Medulla oblongata (tissue), 1 donor: ENCODE results near the gene SLC25A29.
A peak's percentile ranks its signal among the peaks of the same experiment; 100 is the strongest.

Experiments used
- DNase-seq: peaks from one replicate; pipeline ENCODE4 v3.0.0-alpha.2; 2015; ENCODE audit errors: extremely low spot score

The SLC25A29 gene

DNA sequence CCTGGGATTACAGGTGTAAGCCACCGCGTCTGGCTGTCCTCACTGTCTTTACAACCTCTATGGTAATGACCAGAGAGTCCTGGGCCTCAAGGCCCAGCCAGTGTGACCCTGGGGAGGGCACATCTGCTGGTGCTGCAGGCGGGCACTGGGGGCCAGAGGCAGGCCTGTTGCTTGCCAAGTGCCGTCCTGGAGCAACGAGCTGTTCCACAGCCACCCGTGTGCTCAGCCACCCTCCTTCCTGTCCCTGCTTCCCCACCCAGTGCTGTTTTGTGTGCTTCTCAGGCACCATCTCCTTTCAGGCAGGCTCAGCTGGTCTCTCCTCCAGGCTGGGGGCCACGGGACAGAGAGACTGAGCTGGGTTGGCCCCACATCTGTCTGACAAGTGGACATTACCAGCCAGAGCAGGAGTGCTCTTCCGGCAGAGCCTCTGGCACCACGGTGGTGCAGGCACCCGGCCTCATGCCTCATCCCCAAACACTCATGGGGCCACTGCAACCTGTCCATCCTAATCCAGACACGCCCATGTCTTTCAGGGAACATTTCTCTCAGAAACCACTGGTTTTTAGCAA is 25.9 kb upstream of the SLC25A29 start:
- no peak for DNase-seq

DNA sequence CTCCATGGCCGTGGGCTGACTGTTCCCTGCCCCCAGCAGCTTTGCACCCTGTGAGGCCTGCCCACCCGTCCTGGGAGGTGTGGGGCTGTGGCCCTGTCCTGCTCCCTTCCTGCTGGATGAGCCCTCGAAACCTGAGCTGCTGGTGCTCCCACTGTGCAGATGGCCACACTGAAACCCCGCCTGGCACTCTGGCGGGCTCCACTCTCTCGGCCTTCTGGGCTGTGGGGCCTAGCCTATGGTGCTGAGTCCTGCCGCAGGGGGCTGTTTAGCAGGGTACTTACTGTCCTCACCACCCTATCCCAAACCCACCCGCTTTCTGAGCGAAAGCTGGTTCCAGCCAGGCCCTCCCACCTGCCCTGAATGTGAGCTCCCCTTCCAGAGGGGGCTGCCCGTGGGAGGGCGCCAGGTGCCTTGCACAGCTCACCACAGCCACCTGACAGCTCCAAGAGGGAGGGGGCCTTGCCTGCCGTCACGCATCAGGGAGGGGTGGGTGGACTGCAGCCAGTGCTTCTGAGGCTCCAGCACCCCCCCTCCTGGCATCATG is 24.2 kb upstream of the SLC25A29 start:
- DNase-seq: no peak

DNA sequence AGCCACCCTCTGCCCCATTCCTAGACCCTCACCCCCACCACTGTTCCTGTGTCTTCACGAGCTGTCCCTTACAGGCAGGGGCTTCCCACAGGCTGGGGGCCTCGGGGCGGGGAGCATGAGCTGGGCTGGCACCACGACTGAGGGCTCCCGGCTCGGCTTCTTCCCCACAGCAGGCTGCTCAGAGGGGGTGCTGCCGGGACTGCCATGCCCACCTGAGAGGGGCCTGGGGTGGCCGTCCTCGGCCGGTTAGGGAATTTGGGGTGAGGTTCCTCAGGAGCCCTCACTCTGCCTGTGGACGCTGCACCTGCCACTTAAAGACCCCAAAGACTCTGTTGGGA is 23.7 kb upstream of the SLC25A29 start:
- no peak for DNase-seq

DNA sequence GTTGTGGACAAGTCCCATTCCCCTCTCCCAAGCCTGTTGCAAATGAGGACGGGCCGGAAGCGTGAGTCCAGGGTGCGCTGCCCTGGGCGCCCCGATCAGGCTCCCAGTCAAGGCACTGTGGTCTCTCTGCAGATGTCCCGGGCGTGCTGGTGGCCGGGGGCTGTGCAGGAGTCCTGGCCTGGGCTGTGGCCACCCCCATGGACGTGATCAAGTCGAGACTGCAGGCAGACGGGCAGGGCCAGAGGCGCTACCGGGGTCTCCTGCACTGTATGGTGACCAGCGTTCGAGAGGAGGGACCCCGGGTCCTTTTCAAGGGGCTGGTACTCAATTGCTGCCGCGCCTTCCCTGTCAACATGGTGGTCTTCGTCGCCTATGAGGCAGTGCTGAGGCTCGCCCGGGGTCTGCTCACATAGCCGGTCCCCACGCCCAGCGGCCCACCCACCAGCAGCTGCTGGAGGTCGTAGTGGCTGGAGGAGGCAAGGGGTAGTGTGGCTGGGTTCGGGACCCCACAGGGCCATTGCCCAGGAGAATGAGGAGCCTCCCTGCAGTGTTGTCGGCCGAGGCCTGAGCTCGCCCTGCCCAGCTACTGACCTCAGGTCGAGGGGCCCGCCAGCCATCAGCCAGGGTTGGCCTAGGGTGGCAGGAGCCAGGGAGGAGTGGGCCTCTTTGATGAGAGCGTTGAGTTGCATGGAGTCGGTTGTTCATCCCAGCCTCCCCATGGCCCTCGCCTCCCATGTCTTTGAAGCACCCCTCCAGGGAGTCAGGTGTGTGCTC is 23.2 kb upstream of the SLC25A29 start:
- DNase-seq: no peak

DNA sequence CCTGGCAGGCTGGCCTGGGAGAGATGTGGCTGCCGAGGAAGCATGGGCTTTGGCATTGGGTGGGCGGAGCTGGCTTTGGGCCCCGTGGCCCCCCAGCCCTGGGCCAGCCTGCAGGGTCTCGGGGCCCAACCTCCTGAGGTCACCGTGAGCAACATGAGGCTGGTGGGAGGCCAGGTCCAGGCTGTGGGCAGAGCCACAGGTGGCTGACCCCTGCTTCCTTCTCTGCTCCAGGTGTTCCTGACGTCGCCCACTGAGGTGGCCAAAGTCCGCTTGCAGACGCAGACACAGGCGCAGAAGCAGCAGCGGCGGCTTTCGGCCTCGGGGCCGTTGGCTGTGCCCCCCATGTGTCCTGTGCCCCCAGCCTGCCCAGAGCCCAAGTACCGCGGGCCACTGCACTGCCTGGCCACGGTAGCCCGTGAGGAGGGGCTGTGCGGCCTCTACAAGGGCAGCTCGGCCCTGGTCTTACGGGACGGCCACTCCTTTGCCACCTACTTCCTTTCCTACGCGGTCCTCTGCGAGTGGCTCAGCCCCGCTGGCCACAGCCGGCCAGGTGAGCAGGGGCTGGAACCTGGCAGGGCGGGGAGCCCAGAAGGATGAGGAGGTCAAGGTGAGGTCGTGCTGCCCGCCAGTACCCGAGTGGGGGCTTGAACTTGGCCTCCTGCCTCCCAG is 22.4 kb upstream of the SLC25A29 start:
- DNase-seq: no peak

DNA sequence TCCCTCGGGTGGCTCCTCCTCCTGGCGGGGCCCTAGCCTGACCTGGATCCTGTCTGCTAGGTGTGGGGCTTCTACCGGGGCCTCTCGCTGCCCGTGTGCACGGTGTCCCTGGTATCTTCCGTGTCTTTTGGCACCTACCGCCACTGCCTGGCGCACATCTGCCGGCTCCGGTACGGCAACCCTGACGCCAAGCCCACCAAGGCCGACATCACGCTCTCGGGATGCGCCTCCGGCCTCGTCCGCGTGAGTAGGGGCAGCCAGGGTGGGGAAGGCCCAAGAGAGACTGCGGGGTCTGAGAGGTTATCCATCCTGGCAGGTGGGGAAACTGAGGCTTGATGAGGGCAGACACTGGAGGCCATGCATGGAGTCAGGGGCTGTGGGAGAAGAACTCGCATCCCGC is 20.9 kb upstream of the SLC25A29 start:
- no peak for DNase-seq

DNA sequence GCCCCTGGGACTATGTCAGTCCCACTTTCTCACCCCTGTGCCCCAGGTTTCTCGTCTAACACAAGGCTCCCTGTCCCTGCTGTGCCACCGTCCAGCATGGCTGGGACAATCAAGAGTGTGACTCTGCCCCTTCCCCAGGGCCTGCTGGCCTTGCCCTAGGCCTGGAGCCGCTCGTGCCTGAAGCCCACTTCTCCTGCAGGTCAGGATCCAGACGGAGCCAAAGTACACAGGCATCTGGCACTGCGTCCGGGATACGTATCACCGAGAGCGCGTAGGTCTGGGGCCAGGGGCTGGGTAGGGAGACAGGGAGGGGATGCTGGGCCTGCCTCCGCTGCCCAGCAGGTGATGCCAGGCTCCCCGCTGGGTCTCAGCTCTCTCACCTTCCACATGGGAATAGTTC is 19.7 kb upstream of the SLC25A29 start:
- no peak for DNase-seq

DNA sequence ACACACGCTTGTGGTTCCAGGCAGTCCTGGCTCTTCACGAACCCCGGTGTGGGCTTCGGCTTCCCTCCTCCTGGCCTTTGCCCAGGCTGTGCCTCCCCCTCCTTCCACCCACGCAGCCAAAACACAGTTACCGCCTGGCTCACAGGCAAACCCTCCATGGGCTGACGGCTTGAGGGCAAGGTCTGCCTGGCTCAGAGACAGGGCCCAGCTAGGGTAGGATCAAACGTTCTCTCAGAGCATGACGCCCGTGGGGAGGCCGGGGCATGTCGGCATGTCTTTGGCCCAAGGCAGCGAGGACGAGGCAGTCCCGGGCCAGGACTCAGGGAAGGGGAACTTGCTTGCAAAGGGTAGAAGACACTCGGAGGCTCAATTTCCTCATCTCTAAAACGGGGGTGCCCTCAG is 19.0 kb upstream of the SLC25A29 start:
- no peak for DNase-seq

DNA sequence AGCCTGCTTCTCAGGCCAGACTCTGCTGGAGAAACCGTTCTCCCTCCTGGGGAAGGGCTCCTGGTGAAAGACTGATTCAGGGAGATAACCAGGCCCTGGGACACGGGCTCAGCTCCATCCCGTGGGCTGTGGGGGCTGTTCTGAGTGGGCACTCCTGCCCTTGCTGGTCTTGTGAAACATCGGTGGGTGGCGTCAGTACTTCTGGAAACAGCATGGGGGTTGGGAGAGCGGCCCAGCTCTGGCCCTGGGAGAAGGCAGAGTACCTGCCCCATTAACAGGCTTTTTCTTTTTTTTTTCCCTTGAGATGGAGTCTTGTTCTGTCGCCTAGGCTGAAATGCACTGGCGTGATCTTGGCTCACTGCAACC is 17.7 kb upstream of the SLC25A29 start:
- DNase-seq: no peak

DNA sequence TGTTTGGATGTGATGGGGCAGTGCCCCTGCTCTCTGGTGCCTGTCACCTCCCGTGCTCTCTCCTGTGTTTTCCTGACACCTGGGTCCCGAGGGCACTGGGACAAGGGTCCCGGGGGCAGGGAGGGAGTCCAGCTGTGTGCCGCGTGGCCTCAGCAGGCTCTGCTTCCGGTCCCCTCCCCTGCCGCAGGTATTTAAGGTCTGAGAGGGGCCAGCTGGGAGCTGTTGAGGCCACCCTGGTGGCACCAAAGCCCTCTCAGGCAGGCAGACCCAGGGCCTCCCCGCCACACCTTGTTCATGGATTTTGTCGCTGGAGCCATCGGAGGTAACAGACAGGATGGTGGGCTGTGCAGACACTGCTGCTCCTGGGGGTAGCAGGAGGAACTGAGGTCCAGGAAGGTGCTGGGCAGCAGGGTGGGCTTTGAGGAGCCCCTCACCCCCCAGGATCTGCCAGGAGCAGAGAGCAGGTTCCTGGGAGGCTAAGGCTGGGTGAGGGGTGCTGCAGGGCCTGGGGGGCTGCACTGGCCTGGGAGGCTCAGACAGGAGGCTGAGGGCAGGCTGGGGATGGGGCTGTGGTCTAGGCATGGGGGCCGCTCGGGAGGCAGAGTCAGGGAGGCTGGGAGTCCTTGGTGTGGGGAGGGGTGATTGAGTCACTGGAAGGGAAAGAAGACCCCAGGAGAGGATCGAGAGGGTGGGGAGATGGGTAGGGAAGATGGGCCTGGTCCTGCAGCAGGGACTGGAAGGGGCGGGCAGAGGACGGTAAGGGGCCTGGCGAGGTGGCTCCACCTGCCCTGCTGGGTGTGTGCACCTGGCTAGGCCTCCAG is 17.1 kb upstream of the SLC25A29 start, which contains the start of gene SLC25A47:
Gene SLC25A47 (plus strand): TSS at position 219 of the 821 bp plus-strand sequence. CDS start 76 bp downstream, at position 295.
- DNase-seq: no peak

DNA sequence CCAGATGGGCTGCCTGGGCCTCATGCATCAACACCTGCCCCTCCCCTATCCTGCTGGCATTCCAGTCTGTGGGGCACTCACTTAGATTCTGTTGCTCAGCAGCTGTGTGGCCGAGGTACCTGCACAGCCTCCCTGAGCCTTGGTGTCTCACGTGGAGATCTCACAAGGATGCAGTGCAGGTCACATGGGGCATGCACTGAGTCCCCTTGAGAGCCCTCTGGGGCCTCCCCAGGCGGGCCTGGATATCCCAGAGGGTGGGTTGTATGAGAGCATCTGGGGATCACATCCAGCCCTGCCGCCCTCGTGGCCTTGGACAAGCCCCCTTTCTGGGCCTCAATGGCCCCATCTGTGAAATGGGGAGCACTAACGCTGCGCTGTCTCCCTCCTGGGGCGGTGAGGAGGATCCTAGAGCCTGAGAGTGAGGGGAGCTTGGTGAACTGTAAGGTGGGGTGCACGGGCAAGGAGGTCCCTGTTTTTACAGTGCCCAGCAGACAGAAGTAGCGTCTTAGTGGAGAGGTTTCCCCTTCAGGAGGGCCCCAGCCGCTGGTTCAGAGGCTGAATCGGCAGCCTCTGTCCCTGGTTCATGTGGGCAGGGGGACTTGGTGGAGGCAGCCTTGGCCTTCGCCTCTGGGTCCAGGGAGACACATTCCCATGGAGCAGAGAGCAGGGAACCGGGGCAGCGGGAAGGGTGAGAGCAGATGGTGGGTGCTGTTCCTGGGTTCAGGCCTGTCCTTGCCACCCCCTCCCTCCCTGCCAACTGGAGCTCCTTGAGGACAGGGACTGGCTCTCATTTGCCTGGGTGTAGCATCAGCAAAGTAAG is 16.1 kb upstream of the SLC25A29 start:
- no peak for DNase-seq

DNA sequence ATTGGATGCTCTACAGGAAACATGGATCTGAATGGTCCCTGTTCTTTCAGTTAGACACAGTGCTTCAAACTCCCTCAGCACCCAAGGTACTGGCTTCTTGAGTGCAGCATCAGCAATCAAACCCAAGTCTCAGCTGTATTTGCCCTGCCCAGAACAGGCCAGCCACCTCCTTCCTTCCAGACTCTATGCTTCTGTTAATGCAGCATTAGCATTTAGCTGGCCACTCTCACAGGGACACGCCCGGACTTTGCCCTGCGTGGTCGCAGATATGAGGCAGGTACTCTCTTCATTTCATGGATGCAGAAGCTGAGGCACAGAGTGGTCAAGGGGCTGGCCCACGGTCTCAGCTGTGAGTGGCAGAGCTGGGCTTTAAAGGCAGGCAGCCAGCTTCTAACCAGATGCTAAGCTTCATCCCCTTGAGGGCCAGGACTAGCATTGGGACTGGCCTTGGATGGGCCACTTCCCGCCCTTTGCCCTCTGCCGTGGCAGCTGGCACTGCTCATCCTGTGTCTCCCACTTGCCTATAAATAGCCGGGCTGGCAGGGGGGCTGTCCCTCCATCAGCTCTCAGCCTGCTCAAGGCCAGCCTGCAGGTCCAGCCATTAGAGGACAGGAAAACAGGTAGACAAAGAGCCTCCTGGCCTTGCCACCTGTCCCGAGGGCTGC is 15.4 kb upstream of the SLC25A29 start:
- DNase-seq: no peak

DNA sequence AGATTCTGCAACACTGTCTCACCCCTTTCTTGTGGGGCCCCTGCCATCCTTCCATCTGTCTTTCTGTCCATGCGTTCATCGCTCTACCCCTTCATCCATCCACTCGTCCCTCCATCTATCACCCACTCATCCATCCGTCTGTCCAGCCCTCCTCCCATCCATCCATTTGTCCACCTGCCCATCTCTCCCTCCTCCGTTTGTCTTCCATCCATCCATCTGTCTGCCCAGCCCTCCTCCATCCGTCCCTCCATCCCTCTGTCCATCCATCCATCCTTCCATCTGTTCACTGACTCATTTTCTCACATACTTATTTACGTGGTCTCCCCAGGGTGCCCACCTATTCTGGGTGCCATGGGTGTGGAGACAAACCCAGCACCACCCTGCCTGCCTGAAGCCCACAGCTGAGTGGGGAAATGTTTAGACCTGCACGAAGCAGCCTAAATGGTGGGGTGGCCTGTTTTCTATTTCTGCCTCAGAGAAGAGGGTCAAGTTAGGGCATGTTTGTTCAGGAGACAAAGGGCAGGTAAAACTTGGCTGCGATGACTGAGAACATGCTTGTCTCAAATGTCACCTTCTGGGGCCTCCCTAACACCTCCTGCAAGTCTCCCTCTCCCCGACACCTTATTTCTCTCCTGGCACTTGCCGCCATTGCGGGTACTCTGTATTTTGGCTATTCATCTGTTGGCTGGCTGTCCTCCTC is 14.1 kb upstream of the SLC25A29 start:
- no peak for DNase-seq

DNA sequence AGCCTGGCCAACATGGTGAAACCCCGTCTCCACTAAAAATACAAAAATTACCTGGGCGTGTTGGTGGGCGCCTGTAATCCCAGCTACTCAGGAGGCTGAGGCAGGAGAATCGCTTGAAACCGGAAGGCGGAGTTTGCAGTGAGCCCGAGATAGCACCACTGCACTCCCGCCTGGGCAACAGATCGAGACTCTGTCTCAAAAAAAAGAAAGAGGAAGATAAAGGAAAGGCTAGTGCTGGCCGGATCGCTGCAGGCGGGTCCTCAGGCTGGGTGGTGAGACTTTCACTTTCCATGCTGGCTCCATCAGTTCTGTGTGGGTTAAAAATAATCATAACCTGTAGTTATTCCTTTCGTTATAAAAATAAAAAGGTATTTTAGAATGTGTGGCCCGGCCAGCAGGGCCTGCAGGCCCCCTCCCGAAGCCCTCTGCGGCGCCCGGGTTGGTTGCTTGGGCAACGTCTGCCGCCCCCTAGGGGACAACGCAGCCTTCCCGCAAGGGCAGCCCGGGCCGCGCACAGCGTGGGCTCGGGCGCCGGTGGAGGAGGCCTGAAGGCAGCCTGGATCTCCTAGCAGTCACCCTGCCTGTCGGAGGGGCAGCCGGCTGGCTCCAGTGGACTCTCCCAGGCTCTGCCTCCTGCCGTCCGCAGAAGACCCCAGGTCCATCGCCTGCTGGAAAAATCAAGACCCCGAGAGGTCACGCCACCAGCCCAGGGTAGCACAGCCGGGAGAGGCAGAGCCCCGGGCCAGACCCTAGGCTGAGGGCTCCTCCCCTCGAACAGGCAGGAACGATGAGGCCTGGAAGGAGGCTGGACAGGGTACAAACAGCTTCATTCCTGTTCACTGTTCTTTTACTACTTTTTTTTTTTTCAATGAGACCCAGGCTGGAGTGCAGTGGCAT is 11.9 kb upstream of the SLC25A29 start:
- peak; percentile 69 for DNase-seq

DNA sequence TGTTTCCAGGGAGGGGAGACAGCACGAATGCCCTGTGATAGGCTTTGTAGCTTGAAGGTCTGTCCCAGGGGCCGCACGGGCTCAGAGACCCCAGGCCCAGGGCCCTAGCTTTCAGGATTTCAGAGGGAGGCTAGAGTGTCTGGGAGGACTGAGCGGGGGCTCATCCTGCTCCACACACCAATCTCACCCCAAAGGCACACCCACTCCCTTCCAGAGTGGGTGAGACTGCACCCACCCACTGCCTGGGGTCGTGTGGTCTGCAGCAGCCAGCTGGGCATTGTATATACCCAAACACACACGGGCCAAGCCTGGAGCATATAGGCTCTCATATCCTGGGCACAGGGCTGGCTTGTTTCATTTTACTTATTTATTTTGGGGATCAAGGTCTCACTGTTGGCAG is 11.1 kb upstream of the SLC25A29 start:
- no peak for DNase-seq

DNA sequence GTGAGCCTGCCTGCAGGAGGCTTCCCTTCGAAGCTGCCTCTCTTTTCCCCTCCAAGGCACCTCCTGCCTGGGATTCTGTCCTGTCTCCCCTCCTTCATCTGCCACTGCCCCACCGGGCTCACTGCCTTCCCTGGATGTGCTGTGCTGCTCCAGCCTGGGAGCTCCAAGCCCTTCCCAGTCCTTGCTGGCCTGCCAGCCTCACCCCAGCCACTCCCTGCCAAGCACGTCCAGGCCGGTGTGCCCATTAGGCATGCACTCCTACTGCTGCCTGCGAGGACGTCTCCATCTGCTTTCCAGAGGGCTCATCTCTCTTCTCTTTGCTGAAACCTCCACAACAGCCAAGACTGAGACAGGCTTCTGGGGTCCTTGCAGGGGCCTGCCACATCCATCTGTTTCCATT is 8.5 kb upstream of the SLC25A29 start:
- DNase-seq: no peak

DNA sequence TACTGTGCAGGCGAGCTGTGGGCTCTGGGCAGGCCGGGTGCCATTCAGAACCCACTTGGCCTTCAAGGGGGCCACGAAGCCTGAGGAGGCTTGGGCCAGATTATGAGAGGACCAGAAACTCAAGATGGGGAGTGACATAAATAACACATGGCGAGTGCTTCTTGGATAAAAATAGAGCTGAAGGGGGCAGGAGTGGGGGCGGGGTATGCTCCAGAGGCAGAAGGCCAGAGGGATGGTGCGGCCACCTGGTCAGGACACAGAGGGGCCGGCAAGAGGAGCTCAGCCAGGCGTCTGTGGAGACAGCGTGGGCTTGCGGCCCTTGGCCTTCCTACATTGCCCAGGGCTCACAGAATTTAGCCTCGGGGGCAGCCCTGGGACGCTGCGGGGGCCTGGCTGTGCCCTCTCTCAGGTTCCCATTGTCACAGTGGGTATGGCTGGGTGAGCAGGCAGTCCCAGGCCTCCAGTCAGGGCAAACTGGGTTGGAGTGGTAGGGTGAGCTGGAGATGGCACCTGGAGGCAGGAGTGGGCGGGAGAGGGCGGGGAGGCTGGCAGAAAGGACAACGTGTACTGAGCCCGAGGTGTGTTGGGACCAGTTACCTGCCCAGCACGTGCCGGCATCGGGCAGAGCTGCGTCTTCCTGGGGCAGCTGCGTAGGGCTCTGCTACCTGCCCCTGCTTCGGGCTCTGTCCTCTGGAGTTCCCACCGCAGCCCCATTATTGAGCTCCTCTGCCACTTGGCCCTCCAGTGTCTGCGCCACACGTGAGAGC is 7.4 kb upstream of the SLC25A29 start:
- DNase-seq: no peak

DNA sequence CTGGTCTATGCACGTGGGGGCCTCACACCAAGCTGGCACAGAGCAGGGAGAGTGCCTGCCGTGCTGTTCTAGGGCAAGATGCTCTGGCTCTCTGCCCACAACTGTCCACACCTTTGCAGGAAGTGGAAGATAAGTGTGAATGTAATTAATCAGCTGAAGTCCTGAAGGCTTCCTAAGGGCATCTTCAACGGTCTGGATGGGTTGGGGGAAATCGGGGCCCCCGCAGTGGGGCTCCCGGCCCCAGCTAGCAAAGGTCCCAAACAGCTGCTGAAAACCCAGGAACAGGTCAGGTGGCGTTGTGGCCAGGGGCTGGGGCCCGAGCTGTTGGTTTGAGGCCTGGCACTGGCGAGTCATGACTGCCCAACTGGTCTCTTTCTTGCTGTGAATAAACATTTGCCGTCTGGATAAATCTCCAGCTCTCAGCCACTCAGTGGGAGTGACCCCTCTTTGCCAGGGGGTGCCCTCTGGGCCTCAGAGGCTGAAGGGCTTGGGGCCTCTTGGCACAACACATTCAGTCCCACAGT is 6.7 kb upstream of the SLC25A29 start:
- DNase-seq: no peak
